Stimulated activated CD4-positive, alpha-beta T cell treated with anti-CD3 and anti-CD28 coated beads, Interleukin-15, amount 100 ng/mL, for 48 hours (primary cell): ENCODE results near the gene AKAP6.
A peak's percentile ranks its signal among the peaks of the same experiment; 100 is the strongest.

Experiments used
- DNase-seq, 2 donors: peaks; one replicate each; pipeline ENCODE4 v3.0.0-alpha.2; 2020; ENCODE audit warnings: low read depth in 2 of 2

Gene AKAP6

GRCh38 chr14:32667287-32667686 lies 338.2 kb downstream of the AKAP6 start:
- no peak for DNase-seq

GRCh38 chr14:32667791-32668190 lies 338.7 kb downstream of the AKAP6 start:
- no peak for DNase-seq

GRCh38 chr14:32669391-32669790 lies 340.3 kb downstream of the AKAP6 start:
- no peak for DNase-seq

- no peak for DNase-seq
These were observed 346.3 kb downstream of the AKAP6 start for GRCh38 chr14:32675433-32675832.

- DNase-seq, result no peak
These were observed 348.2 kb downstream of the AKAP6 start for GRCh38 chr14:32677129-32677780.

DNA sequence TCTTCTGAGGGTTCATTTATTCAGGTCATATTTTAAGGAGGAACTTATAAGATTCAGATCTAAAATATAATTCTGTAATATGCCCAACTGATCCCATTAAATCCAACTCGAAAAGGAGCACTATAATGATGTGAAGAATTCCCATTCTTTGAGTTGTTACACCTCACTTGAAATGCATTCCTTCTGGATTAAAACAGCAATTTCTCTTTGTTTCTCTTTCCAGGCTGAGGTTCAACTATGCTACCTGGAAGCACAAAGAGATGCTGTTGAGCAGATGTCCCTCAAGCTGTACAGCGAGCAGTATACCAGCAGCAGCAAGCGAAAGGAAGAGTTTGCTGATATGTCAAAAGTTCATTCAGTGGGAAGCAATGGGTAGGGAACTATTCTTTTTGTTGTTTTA lies 349.0 kb downstream of the AKAP6 start:
- DNase-seq, result no peak

GRCh38 chr14:32679927-32680612 lies 351.0 kb downstream of the AKAP6 start:
- DNase-seq, result no peak

- no peak for DNase-seq
These were observed 352.5 kb downstream of the AKAP6 start for GRCh38 chr14:32681598-32681997.

GRCh38 chr14:32682214-32682613 lies 353.1 kb downstream of the AKAP6 start:
- no peak for DNase-seq

DNA sequence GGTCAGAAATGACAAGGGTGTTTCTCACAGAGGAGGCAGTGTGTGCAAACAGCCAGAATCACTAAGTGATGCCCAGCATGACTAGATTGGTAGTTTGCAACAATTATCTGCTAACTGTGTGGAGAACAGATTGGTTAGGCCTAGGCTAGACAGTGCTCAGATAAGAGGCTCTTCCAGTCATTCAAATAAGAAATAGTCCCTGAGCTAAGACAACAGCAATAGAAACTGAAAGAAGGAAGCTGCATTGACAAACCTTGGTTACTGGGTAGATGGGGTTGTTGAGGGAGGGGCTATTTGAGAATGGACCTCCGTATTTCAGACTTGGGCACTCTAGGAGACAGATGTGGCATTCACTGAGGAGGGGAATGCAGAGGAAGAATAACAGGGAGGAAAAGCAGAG lies 354.6 kb downstream of the AKAP6 start:
- no peak for DNase-seq

- DNase-seq, result no peak
These were observed 359.8 kb downstream of the AKAP6 start for GRCh38 chr14:32688941-32689340.

GRCh38 chr14:32692441-32692840 lies 363.3 kb downstream of the AKAP6 start:
- no peak for DNase-seq

- no peak for DNase-seq
These were observed 364.0 kb downstream of the AKAP6 start for GRCh38 chr14:32693114-32693513.

DNA sequence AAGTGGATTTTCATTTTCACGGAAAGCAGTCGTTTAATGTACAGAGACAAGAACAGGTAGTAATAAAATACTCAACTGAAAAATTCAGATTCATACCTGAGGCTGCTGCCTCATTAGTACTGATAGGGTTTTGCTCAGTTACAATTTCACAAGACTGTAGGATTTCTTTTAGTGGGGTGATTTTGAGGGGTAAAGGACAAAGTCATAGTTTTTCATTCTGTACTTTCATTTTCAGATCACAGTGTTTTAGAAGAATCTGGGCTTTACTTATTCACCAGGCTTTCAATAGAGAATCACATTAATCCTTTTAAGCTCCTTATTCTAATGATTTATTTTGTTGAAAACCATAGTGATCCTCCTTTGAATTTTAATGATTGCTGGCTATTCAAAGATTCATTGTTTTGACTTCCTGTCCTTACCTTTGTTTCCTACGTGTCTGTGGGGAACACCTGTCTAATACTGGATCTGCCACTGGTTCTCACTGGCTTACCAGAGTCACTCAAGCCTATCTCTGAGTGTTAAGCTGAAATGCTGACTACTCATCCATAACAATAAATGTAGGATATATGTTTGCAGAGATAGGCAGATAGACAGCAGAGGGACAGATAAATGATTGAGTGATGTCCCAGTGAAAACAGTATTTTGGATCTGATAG lies 365.8 kb downstream of the AKAP6 start:
- no peak for DNase-seq

- DNase-seq, result no peak
These were observed 367.4 kb downstream of the AKAP6 start for GRCh38 chr14:32696325-32697091.

- no peak for DNase-seq
These were observed 368.0 kb downstream of the AKAP6 start for GRCh38 chr14:32697114-32697513.

- no peak for DNase-seq
These were observed 368.6 kb downstream of the AKAP6 start for GRCh38 chr14:32697704-32698103.

GRCh38 chr14:32698831-32699230 lies 369.7 kb downstream of the AKAP6 start:
- DNase-seq, result no peak

DNA sequence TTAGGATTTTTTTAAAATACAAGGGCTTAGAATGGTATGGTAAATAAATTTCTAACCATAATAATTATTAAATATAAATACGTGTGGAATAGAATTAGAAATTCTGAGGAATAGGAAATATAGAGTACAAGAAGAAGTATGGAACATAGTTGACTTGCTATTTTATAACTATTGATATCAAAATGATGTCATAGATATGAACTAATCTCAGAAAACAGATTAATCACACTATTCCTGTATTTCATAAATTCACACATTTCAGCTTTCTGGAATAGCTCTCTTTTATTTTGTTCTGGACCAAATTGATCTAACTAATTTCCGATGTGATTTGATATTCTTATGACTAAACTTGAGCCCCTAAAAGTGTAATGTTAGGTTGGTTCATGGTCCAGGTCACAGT lies 372.4 kb downstream of the AKAP6 start:
- no peak for DNase-seq

- DNase-seq, result no peak
These were observed 373.0 kb downstream of the AKAP6 start for GRCh38 chr14:32702088-32702487.

DNA sequence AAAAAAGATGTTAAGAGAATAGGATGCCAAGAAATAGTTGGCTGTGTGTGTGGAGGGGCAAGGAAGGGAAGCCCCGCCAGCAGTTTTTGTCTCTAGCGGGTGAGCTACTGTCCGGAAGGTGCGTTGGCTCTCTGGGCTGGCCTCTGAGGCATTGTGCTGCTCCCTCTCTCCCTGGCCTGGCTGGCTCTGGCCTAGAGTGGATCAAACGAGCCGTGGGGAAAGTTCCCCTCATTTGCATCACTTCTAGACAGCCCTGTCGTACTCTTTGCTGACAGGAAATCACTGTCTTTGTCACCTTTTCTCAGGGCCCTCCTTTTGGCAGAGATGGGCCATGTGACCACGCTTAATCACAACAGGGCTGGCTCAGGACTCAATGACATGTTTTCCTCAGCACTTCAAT lies 373.5 kb downstream of the AKAP6 start:
- DNase-seq, result peak in 1 of 2 donors; percentile 3

DNA sequence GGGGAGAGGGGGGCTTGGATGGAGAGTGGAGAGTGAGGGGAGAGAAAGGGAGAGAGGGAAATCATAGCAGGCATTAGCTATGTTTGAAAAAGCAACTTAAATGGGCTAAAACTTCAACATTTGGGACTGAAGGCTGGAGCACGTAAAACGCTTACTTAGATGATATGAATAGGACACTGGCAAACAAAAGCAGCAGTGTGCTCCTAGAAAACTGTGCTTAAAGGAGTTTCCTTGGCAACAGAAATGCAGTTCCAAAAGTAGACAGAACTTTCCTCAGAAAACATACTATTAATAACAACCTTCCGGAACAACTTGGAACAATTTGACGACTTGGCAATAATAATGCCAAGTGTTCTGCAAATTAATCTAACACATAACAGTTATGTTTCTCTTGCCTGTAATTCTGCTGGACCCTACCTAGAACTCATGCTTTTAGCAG lies 374.1 kb downstream of the AKAP6 start:
- DNase-seq, result no peak
